HepG2 (cell line): ENCODE measurements around the gene GATAD2B. TPM values are rescaled to one million over a fixed set of nuclear protein-coding genes. Genes with fewer than 3 reads are reported as not detected.

ENCODE experiments used
- CBX2 ChIP-seq, 2 experiments: fragments of 200-600 bp in 1 of 2; sonication (generic); formaldehyde crosslinking in 1 of 2; IDR thresholded peaks; 2 replicates each; pipeline versions ENCODE4 v1.7.0 to v1.8.1; 2018 to 2022; ENCODE audit warnings: low read depth in 2 of 2, low read length in 1 of 2, mild to moderate bottlenecking in 1 of 2, missing genetic modification reagents in 1 of 2
- CERS6 ChIP-seq: sonication (generic); formaldehyde crosslinking; IDR thresholded peaks from 2 replicates; pipeline ENCODE4 v1.5.0; 2020; ENCODE audit warnings: missing genetic modification reagents
- DDIT3 ChIP-seq: sonication (generic); formaldehyde crosslinking; IDR thresholded peaks from 2 replicates; pipeline ENCODE4 v1.4.0; 2020; ENCODE audit warnings: mild to moderate bottlenecking, missing genetic modification reagents
- FOXA3 ChIP-seq: IDR thresholded peaks from 2 replicates; pipeline ENCODE4 v1.6.1; 2016; ENCODE audit warnings: missing genetic modification reagents, missing compliant biosample characterization
- GRHL1 ChIP-seq: sonication (generic); formaldehyde crosslinking; conservative IDR thresholded peaks from 2 replicates; pipeline ENCODE4 v1.8.0; 2022; ENCODE audit warnings: missing genetic modification reagents
- HMG20A ChIP-seq: IDR thresholded peaks from 2 replicates; pipeline ENCODE4 v1.6.1; 2016; ENCODE audit warnings: borderline replicate concordance
- IRF9 ChIP-seq: sonication (generic); formaldehyde crosslinking; IDR thresholded peaks from 2 replicates; pipeline ENCODE4 v1.8.0; 2022; ENCODE audit warnings: missing genetic modification reagents, mild to moderate bottlenecking, borderline replicate concordance
- KDM2A ChIP-seq: sonication (generic); formaldehyde crosslinking; IDR thresholded peaks from 2 replicates; pipeline ENCODE4 v1.4.0; 2020; ENCODE audit warnings: low read depth, missing genetic modification reagents, borderline replicate concordance
- KLF9 ChIP-seq: IDR thresholded peaks from 2 replicates; pipeline ENCODE4 v1.6.1; 2016; ENCODE audit warnings: low read depth
- RBAK ChIP-seq: sonication (generic); formaldehyde crosslinking; IDR thresholded peaks from 2 replicates; pipeline ENCODE4 v1.5.1; 2020; ENCODE audit warnings: mild to moderate bottlenecking, missing genetic modification reagents
- RELA ChIP-seq: sonication (generic); formaldehyde crosslinking; IDR thresholded peaks from 2 replicates; pipeline ENCODE4 v1.4.0; 2020; ENCODE audit warnings: missing genetic modification reagents
- RFXAP ChIP-seq: sonication (generic); formaldehyde crosslinking; IDR thresholded peaks from 2 replicates; pipeline ENCODE4 v1.4.0; 2020; ENCODE audit warnings: missing genetic modification reagents, borderline replicate concordance
- SNRNP70 ChIP-seq: fragments of 200-400 bp; formaldehyde crosslinking; IDR thresholded peaks from 2 replicates; pipeline ENCODE4 v1.6.1; 2017; ENCODE audit warnings: mild to moderate bottlenecking, low read depth, low read length, moderate library complexity
- SUZ12 ChIP-seq: fragments of 150-350 bp; IDR thresholded peaks from 2 replicates; pipeline ENCODE4 v1.6.1; 2014; ENCODE audit warnings: low read depth, low read length
- TEAD2 ChIP-seq: sonication (generic); formaldehyde crosslinking; IDR thresholded peaks from 2 replicates; pipeline ENCODE4 v1.9.0; 2021; ENCODE audit warnings: missing genetic modification reagents
- TOE1 ChIP-seq: sonication (generic); formaldehyde crosslinking; IDR thresholded peaks from 2 replicates; pipeline ENCODE4 v1.4.0; 2020; ENCODE audit warnings: mild to moderate bottlenecking, missing genetic modification reagents
- ZBTB21 ChIP-seq: sonication (generic); formaldehyde crosslinking; IDR thresholded peaks from 2 replicates; pipeline ENCODE4 v1.4.0; 2020; ENCODE audit warnings: missing genetic modification reagents
- ZBTB34 ChIP-seq: sonication (generic); formaldehyde crosslinking; IDR thresholded peaks from 2 replicates; pipeline ENCODE4 v1.8.0; 2022; ENCODE audit warnings: mild to moderate bottlenecking, missing genetic modification reagents
- ZNF251 ChIP-seq: sonication (generic); formaldehyde crosslinking; IDR thresholded peaks from 2 replicates; pipeline ENCODE4 v1.9.0; 2021; ENCODE audit warnings: mild to moderate bottlenecking, missing genetic modification reagents
- ZNF263 ChIP-seq: sonication (generic); formaldehyde crosslinking; IDR thresholded peaks from 2 replicates; pipeline ENCODE4 v1.4.0; 2020; ENCODE audit warnings: missing genetic modification reagents
- ZNF296 ChIP-seq: sonication (generic); formaldehyde crosslinking; conservative IDR thresholded peaks from 2 replicates; pipeline ENCODE4 v1.5.0; 2020; ENCODE audit warnings: mild to moderate bottlenecking, missing genetic modification reagents
- ZNF335 ChIP-seq: sonication (generic); formaldehyde crosslinking; IDR thresholded peaks from 2 replicates; pipeline ENCODE4 v1.4.0; 2020; ENCODE audit warnings: missing genetic modification reagents
- ZNF33B ChIP-seq: sonication (generic); formaldehyde crosslinking; IDR thresholded peaks from 2 replicates; pipeline ENCODE4 v1.5.1; 2020; ENCODE audit warnings: mild to moderate bottlenecking, missing genetic modification reagents
- ZNF496 ChIP-seq: sonication (generic); formaldehyde crosslinking; IDR thresholded peaks from 2 replicates; pipeline ENCODE4 v1.8.1; 2023; ENCODE audit warnings: mild to moderate bottlenecking, moderate library complexity, missing genetic modification reagents; ENCODE audit not compliant: insufficient replicate concordance
- ZSCAN12 ChIP-seq: sonication (generic); formaldehyde crosslinking; IDR thresholded peaks from 2 replicates; pipeline ENCODE4 v1.9.0; 2021; ENCODE audit warnings: mild to moderate bottlenecking, missing genetic modification reagents
- ZSCAN25 ChIP-seq: sonication (generic); formaldehyde crosslinking; IDR thresholded peaks from 2 replicates; pipeline ENCODE4 v1.8.0; 2022; ENCODE audit warnings: mild to moderate bottlenecking, missing genetic modification reagents
- polyA plus RNA-seq, 8 experiments: library from polyadenylated mRNA; depleted of rRNA in 3 of 8; stranded (reverse) in 7 of 8; unstranded in 1 of 8; fragments of >200 nt; fragmentation: Illumina TruSeq in 4 of 8; extraction: Trizol in 4 of 8; gene quantifications; 2 replicates each; pipeline versions ENCODE4 v1.2.1 to v1.2.3, GENCODE V29; 2011 to 2016; ENCODE audit warnings: low read depth in 4 of 8, missing spikeins in 1 of 8, mixed read lengths in 1 of 8; ENCODE audit not compliant: insufficient read depth in 1 of 8
- total RNA-seq, 5 experiments: library from RNA; depleted of rRNA; stranded (reverse); fragments of >200 nt; fragmentation: Illumina TruSeq; extraction: Trizol; gene quantifications; 2 replicates each; pipeline ENCODE4 v1.2.3, GENCODE V29; 2016; ENCODE audit warnings: low read depth in 1 of 5

GATAD2B gene
- total and polyA plus RNA-seq, 2 of the 13 experiments (the other 11 are each of a cell fraction or from before 2014, with no cell fraction given), result 3.2 to 5.2 TPM

- no peak for TF ChIP-seq TEAD2
- no peak for TF ChIP-seq GRHL1 (CRISPR knock-in tag)
- TF ChIP-seq RFXAP (CRISPR knock-in tag), result no peak
- no peak for TF ChIP-seq RELA
- TF ChIP-seq TOE1 (CRISPR knock-in tag), result no peak
- peak; percentile 92 for TF ChIP-seq KDM2A (CRISPR knock-in tag)
- no peak for TF ChIP-seq IRF9 (CRISPR knock-in tag)
- TF ChIP-seq ZNF263, result no peak
- no peak for TF ChIP-seq ZNF496 (CRISPR knock-in tag)
- TF ChIP-seq ZNF335, result 0 out of 2 replicates have a peak, but pooled peaks have one; percentile 50
- TF ChIP-seq HMG20A (CRISPR knock-in tag), result peak; percentile 29; the same call in 1 of the 2 replicates
- no peak for TF ChIP-seq SNRNP70
- no peak for TF ChIP-seq SUZ12
- no peak for TF ChIP-seq ZBTB21 (CRISPR knock-in tag)
- TF ChIP-seq ZBTB34, result 0 out of 2 replicates have a peak, but pooled peaks have one; percentile 9
- no peak for TF ChIP-seq DDIT3
- TF ChIP-seq FOXA3 (CRISPR knock-in tag), result peak; percentile 49
- no peak for TF ChIP-seq CERS6 (CRISPR knock-in tag)
- no peak for TF ChIP-seq ZSCAN12
- TF ChIP-seq ZNF251 (CRISPR knock-in tag), result no peak
- no peak for TF ChIP-seq CBX2 (IDR thresholded peaks at IDR 0.05; ENCODE audit: low read depth, low read length)
- TF ChIP-seq CBX2 (CRISPR knock-in tag; IDR thresholded peaks at IDR 0.05; ENCODE audit: low read depth), result no peak
- TF ChIP-seq RBAK (CRISPR knock-in tag), result no peak
- TF ChIP-seq KLF9 (CRISPR knock-in tag), result no peak
- TF ChIP-seq ZNF33B (CRISPR knock-in tag), result no peak
- TF ChIP-seq ZNF296 (CRISPR knock-in tag), result no peak
- TF ChIP-seq ZSCAN25 (CRISPR knock-in tag), result 0 out of 2 replicates have a peak, but pooled peaks have one; percentile 45
These were observed 24.0 kb upstream of the GATAD2B start, which contains the start of gene DENND4B (continued) for GRCh38 chr1:153946622-153947241.
